ENCODE data around the gene ELMOD1.

Gene ELMOD1

GRCh38 chr11:107646783-107647182, 55.8 kb downstream of the ELMOD1 start:
- DNase-seq (ENCODE audit: low read depth) = no peak

GRCh38 chr11:107648242-107648641, 57.3 kb downstream of the ELMOD1 start:
- no peak for DNase-seq (ENCODE audit: low read depth)

- no peak for DNase-seq (ENCODE audit: low read depth)
These were observed 60.7 kb downstream of the ELMOD1 start for GRCh38 chr11:107651672-107652071.

GRCh38 chr11:107653076-107653475, 62.1 kb downstream of the ELMOD1 start:
- DNase-seq (ENCODE audit: low read depth) = no peak

- DNase-seq (ENCODE audit: low read depth) = no peak
These were observed 64.7 kb downstream of the ELMOD1 start for GRCh38 chr11:107655602-107656001.

DNA sequence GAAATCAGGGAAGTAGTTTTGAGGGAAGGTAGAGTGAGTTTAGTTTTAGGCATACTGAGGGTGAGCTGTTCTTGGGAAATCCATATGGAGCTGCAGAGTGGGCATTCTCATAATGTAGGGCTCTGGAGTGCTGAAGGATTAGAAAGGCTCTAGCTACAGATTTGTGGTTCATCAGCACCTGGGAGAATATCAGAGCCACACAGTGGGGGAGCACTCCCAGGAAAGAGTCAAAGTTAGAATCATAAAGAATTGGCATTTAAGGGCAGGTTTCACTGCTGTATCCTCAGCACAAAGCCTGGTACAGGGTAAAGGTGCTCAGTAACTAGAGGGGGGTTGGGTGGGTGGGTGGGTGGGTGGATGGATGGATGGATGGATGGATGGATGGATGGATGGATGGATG, 68.4 kb downstream of the ELMOD1 start:
- DNase-seq (ENCODE audit: low read depth) = no peak

GRCh38 chr11:107660066-107660465, 69.1 kb downstream of the ELMOD1 start:
- no peak for DNase-seq (ENCODE audit: low read depth)

- DNase-seq (ENCODE audit: low read depth) = no peak
These were observed 70.7 kb downstream of the ELMOD1 start for GRCh38 chr11:107661656-107662055.

DNA sequence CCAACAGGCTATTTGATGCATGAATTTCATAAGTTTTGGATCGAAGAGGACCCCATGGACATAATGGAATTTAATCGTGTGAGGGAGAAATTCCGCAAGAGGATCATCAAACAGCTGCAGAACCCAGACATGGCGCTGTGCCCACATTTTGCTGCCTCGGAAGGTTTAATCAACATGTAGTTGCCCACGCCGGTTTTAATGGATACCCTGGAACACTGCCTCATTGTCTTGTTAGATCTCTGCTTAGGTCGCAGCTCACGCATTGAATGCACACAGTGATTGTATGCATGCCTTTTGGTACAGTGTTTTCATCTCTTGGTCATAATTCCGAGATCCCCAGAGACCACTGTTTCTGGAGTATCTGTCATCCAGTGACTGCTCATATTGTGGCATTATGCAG, 74.1 kb downstream of the ELMOD1 start:
- no peak for DNase-seq (ENCODE audit: low read depth)

DNA sequence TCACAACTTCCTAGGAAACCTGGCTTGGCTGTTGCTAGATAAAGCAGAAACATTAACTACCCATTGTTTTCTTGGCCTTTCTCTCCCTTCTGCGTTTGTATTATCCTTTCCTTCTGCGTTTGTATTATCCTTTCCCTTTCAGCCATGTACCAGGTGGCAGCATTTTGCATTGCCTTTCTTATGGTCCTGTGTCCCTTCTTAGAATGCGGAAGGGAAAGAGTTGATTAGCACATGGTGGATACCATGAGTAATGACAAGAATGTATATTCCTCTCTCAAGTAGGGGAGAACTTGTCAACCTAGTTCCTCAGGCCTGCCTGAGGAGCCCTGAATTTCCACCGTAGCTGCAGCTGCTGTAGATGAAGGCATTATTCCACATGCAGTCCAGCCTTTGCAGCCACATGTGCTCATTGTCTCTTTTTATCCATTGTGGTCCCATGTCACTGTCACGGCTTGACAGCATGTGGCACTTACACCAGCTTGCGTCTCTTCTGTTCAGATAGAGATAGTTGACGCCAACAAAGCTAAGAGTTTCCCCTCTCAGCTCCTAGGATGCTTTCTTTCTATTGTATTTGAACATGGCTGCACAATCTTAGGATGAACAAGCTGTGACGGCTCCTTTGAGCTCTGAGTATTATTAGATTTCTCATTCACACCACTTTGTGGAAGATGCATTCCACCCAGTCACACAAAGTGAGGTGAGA, 76.1 kb downstream of the ELMOD1 start:
- no peak for DNase-seq (ENCODE audit: low read depth)

GRCh38 chr11:107669191-107669740, 78.3 kb downstream of the ELMOD1 start:
- no peak for DNase-seq (ENCODE audit: low read depth)

DNA sequence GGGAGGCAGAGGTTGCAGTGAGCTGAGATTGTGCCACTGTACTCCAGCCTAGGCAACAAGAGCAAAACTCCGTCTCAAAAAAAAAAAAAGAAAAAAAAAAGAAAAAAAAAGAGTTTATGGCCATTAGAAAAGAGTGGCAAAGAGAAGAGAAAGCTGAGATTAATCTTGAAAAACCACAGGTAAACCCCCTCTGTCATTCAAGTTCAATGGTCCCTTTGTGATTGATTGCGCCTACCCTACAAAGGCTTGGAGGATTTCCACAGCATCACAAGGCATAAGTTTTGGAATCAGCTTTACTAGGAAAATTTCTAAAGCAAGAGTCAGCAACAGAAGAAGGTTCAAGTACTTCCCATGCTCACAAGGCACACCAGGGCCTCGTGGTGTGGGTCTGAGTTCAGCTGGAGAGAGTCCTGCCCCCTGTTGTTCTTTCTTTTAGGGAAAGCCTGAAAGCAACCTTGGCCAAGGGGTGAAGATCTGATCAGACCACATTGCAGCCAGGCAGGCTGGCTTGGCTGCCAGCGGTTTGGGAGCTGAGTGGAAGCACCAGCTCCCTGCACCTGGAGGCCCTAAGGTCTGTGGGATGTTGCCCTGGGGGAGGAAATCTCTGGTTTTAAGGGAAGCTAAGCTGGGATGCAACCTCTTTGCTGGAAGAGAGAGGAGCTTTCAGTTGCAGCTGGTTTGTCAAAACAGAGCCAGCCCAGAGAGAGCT, 79.1 kb downstream of the ELMOD1 start:
- DNase-seq (ENCODE audit: low read depth) = no peak

DNA sequence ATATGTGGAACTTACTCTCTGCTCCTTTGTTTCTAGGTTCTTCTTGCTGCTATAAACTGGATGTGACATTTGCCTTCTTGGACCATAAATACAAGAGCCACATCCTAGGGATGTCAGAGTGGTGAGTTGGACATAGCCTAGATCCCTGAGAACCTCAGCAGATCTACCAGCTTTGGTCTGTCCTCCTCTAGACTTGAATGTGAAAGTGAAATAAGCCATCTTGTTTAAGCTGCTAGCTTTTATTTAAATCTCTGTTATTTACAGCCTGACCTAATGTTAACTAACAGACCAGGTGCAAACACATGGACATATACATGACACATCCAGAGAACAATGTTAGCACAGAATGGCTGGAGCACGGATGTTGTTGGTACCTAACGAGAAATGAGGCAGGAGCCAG, 85.0 kb downstream of the ELMOD1 start:
- DNase-seq (ENCODE audit: low read depth) = no peak

DNA sequence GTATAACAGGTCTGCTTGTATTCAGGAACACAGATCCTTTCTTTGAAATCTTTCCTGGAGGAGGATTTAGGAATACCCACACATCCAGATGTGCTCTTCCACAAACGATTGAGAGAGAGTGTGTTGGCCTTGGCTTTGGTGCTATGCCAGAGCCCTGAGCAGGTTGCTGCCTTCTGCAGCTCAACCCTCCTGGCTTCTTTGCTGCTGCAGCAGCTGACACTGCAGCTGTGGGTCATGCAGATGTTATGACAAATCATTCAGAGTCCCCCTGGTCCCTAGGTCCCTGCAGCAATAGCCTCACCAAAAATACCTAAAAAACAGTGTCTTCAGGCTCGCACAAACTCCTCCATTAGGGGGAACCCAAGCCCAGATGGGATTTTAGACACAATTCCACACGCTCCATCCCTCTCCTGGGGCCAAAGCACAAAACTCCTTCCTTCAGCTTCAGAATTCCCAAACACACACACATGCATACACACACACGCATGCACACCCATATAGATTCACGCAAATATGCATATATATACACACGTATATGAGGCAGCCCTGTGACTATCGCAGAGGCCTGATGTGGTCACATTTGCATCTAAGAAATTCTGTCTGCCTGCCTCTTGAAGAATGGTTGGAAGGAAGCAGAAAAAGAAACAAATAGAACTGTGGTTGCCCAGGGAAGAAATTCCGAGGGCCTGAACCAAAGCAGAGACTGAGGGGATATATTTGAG, 85.5 kb downstream of the ELMOD1 start:
- DNase-seq (ENCODE audit: low read depth) = no peak

GRCh38 chr11:107677924-107678631, 87.1 kb downstream of the ELMOD1 start:
- DNase-seq (ENCODE audit: low read depth) = no peak

DNA sequence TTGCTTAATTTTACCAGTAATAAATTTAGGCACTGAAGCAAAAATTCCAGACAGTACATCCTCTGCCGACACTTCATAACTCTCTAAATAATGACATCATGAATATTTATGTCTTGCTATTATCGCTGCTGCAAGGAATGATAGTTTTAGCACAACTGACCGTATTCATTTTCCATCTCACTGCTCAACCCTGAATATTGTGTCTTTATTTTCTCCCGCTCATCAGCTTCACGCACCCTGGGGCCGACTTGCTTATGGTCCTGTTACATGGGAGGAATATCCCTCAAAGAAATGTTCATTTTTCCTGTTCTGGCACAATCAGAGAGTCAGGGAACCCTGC, 87.7 kb downstream of the ELMOD1 start:
- DNase-seq (ENCODE audit: low read depth) = no peak

- DNase-seq (ENCODE audit: low read depth) = no peak
These were observed 88.5 kb downstream of the ELMOD1 start for GRCh38 chr11:107679255-107680024.

- DNase-seq (ENCODE audit: low read depth) = no peak
These were observed 91.2 kb downstream of the ELMOD1 start for GRCh38 chr11:107682171-107682570.

DNA sequence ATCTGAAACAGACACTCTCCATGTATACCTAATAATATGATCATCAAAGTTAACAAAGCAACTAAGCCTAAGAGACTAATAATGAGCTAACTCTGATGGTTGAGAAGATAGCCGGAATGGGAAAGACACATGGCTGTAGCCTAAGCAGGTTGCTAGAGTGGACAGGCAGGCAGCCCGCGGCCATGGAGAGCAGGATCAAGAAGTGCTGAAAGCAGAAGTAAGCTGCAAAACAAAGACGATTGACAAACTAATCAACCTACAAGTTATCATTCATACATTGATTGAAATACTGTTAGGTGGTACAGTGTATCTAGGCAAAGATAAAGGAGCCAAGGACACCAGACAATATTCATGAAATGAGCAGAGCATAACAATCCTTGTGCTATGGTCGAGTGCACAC, 91.6 kb downstream of the ELMOD1 start:
- no peak for DNase-seq (ENCODE audit: low read depth)

DNA sequence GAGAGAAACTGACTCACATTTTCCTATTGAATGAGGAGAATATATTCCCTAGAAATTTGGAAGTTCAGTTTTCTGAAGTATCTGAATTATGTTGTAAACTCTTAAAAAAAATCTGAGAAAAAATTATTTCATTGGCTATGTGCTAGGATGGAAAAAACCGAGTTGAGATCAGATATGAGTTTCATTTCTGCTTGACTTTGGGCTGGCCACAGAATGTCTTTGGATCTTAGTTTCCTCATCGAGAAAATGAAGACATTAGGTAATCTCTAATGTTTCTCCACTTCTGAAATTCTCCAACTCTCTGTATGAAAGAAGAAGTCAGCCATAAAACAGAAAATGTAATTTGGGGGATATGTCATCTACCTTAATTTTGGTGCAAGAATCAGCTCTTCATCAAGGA, 92.1 kb downstream of the ELMOD1 start:
- no peak for DNase-seq (ENCODE audit: low read depth)

DNA sequence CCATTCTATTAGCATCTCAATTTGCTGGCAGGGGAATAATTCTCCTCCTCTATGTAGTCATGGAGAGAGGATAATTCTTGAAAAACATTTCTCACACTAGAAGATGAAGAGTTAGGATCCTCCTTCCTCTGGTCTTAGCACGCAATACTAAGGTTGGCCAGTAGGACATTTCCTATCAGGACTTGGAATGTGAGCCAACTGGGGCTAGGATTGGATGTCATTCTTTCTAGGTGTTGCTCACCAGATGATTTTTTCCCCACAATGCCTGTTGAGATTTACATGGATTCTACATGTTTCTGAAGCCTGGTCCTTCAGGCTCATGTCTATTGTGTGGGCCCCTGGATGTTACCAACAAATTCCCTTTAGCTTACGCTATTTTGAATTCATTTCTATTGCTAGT, 92.9 kb downstream of the ELMOD1 start:
- DNase-seq (ENCODE audit: low read depth) = no peak

Measured in stimulated activated CD8-positive, alpha-beta memory T cell treated with anti-CD3 and anti-CD28 coated beads, Interleukin-12 subunit alpha, Interleukin-12 subunit beta, amount 100 ng/mL, for 1 hour (primary cell).